GM23248 (cell line): ENCODE measurements around the gene IQCK.

Experiments
- EZH2 ChIP-seq: fragments of 200-600 bp; sonication (generic); IDR thresholded peaks from 2 replicates; pipeline ENCODE4 v1.6.1; 2018; ENCODE audit warnings: antibody characterized with exemption, mild to moderate bottlenecking; ENCODE audit not compliant: insufficient read depth, poor library complexity, severe bottlenecking
- EZH2phosphoT487 ChIP-seq: fragments of 200-600 bp; sonication (generic); IDR thresholded peaks from 2 replicates; pipeline ENCODE4 v1.6.1; 2018; ENCODE audit warnings: antibody characterized with exemption, moderate library complexity, mild to moderate bottlenecking, low read depth; ENCODE audit not compliant: insufficient read depth

DNA sequence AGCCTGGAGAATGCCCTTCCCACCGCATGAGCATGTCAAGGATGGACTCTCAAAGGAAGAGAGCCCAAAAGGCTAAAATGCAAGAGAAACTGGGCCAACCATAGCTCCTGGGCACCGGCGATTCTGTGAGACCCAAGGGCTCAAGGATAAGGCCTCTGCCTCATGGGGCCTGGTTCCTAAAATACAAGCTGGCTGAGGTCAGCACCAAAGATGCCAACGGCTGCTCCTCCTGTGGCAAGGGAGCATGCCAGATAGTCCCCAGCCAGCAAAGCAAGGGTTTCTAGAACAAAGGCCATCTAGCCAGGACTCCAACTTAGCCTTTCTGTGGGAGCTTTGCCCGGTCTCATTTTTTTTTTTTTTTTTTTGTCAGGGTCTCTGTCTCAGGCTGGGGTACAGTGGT is 146.5 kb downstream of the IQCK start:
- TF ChIP-seq EZH2 (no peak), EZH2phosphoT487 (no peak)
